Measurements from ENCODE around the gene VWA5B1.

The VWA5B1 gene

DNA sequence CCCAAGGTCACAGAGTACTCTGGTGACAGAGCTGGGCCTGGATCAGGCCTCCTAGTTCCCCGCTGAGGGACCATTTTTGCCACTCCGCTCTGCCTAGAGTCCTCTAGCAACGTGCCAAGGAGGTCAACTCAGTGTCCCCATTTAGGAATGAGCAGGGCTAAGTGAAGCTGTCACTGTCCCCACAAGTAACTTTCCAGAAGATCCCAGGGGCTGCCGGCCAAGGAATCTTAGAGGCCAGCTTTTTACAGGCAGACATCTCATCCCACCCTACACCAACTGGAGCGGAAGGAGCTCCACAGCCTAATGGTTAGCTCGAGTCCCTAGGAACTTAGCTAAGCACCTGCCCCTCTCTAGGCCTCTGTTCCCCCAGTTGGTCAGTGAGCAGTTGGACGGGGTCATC lies 59.7 kb downstream of the VWA5B1 start:
- Histone ChIP-seq H3K36me3 (ENCODE audit: control insufficient read depth, insufficient read depth, low read length) (no peaks in the 10 kb centered on the region), H3K27me3 (replicated peaks; ENCODE audit: control insufficient read depth, insufficient read depth, low read length) (peaks cover 2% of the 10 kb centered on the region), H3K4me3 (replicated peaks; ENCODE audit: low read depth, low read length) (no peak overlapping the region)
- no peak for DNase-seq (ENCODE audit: extremely low read depth, insufficient read length)
- TF ChIP-seq, protein P1, sequence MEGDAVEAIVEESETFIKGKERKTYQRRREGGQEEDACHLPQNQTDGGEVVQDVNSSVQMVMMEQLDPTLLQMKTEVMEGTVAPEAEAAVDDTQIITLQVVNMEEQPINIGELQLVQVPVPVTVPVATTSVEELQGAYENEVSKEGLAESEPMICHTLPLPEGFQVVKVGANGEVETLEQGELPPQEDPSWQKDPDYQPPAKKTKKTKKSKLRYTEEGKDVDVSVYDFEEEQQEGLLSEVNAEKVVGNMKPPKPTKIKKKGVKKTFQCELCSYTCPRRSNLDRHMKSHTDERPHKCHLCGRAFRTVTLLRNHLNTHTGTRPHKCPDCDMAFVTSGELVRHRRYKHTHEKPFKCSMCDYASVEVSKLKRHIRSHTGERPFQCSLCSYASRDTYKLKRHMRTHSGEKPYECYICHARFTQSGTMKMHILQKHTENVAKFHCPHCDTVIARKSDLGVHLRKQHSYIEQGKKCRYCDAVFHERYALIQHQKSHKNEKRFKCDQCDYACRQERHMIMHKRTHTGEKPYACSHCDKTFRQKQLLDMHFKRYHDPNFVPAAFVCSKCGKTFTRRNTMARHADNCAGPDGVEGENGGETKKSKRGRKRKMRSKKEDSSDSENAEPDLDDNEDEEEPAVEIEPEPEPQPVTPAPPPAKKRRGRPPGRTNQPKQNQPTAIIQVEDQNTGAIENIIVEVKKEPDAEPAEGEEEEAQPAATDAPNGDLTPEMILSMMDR (IDR thresholded peaks at IDR 0.05; ENCODE audit: insufficient read depth, low read length, poor library complexity, severe bottlenecking) = no peak

- TF ChIP-seq, protein P1 (IDR thresholded peaks at IDR 0.05; ENCODE audit: insufficient read depth, low read length, poor library complexity, severe bottlenecking) = no peak
- DNase-seq (ENCODE audit: extremely low read depth, insufficient read length) = no peak
- Histone ChIP-seq H3K4me3 (replicated peaks; ENCODE audit: low read depth, low read length) (no peak overlapping the region), H3K27me3 (replicated peaks; ENCODE audit: control insufficient read depth, insufficient read depth, low read length) (peaks cover 2% of the 10 kb centered on the region), H3K36me3 (ENCODE audit: control insufficient read depth, insufficient read depth, low read length) (no peaks in the 10 kb centered on the region)
Measured at GRCh38 chr1:20351911-20352701, 61.4 kb downstream of the VWA5B1 start.

GRCh38 chr1:20353836-20354235 lies 63.2 kb downstream of the VWA5B1 start:
- H3K36me3 ChIP-seq (ENCODE audit: control insufficient read depth, insufficient read depth, low read length) = no peaks in the 10 kb centered on the region
- H3K4me3 ChIP-seq (replicated peaks; ENCODE audit: low read depth, low read length) = no peak overlapping the region
- no peak for DNase-seq (ENCODE audit: extremely low read depth, insufficient read length)
- TF ChIP-seq, protein P1 (IDR thresholded peaks at IDR 0.05; ENCODE audit: insufficient read depth, low read length, poor library complexity, severe bottlenecking) = no peak
- peaks cover 2% of the 10 kb centered on the region for H3K27me3 ChIP-seq (replicated peaks; ENCODE audit: control insufficient read depth, insufficient read depth, low read length)

GRCh38 chr1:20354610-20355009 lies 63.9 kb downstream of the VWA5B1 start:
- Histone ChIP-seq H3K36me3 (ENCODE audit: control insufficient read depth, insufficient read depth, low read length) (no peaks in the 10 kb centered on the region), H3K4me3 (replicated peaks; ENCODE audit: low read depth, low read length) (no peak overlapping the region), H3K27me3 (replicated peaks; ENCODE audit: control insufficient read depth, insufficient read depth, low read length) (peaks cover 2% of the 10 kb centered on the region)
- DNase-seq (ENCODE audit: extremely low read depth, insufficient read length) = no peak
- TF ChIP-seq, protein P1 (IDR thresholded peaks at IDR 0.05; ENCODE audit: insufficient read depth, low read length, poor library complexity, severe bottlenecking) = no peak

DNA sequence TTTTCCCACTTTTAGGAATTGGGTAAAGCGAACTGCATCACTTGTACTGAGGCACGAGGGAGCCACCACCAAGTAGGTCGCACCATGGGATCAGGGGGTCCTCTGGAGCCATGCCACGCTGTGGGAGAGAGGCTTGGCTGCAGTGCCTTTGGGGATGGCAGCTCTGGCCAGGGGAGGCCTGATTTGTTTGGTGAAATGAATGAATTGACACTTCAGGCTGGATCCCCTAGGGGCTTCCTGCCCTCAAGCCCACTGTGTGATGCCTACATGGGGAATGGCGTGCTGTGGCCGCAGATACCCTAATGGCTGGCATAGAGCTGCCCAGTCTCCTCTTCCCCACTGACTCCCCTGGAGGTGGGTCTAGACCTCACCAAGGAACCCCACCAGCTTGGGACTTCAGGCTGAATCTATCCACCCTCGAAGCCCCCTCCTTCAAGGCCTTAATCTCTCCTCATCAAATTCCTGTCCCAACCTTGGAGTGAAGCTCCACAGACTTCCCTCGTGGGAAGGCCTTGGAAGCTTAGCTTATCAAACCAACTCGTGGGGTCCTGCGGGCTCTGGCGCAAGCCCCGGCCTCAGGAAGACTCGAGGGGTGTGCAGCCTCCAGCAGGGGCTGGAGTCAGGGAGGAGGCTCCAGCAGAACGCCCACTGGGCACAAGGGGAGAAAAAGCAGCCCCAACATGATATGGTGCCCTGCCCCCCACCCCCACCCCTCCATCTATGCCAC lies 64.6 kb downstream of the VWA5B1 start:
- DNase-seq (ENCODE audit: extremely low read depth, insufficient read length) = no peak
- Histone ChIP-seq H3K36me3 (ENCODE audit: control insufficient read depth, insufficient read depth, low read length) (no peaks in the 10 kb centered on the region), H3K4me3 (replicated peaks; ENCODE audit: low read depth, low read length) (no peak overlapping the region), H3K27me3 (replicated peaks; ENCODE audit: control insufficient read depth, insufficient read depth, low read length) (peaks cover 2% of the 10 kb centered on the region)
- TF ChIP-seq, protein P1 (IDR thresholded peaks at IDR 0.05; ENCODE audit: insufficient read depth, low read length, poor library complexity, severe bottlenecking) = no peak

All from GM06990 (cell line).